PC-3 (cell line): ENCODE data around the gene P2RX3. TPM values are rescaled to one million over a fixed set of nuclear protein-coding genes. Genes with fewer than 3 reads are reported as not detected.

ENCODE experiments used
- ATAC-seq: fragments of 200-7000 bp; cut with Tn5 transposase; 2 replicates; pipeline ENCODE4 v1.9.1; 2020; ENCODE audit warnings: mild to moderate bottlenecking, moderate library complexity
- BruUV-seq: library from RNA; stranded (reverse); fragments of 400-500 nt; replicated peaks from 2 replicates; lab custom pipeline; 2021; lab: Mats Ljungman, UMichigan
- CTCF ChIA-PET: fragments of 300-600 bp; sonication (Branson Sonifier 250); formaldehyde crosslinking; loops from one replicate; lab custom pipeline; 2022; ENCODE audit warnings: antibody characterized with exemption; lab: Charles Lee
- POLR2A ChIA-PET: fragments of 300-600 bp; sonication (Branson Sonifier 250); formaldehyde crosslinking; loops from one replicate; lab custom pipeline; 2022; ENCODE audit warnings: antibody characterized with exemption; ENCODE audit not compliant: unreplicated experiment; lab: Charles Lee
- DNase-seq: peaks from one replicate; pipeline ENCODE4 v3.0.0-alpha.2; 2015
- H2AFZ ChIP-seq: fragments of 300-600 bp; sonication (generic); 2 replicates; pipeline ENCODE4 v1.6.0; 2016; ENCODE audit warnings: antibody characterized with exemption, low read length
- H3F3A ChIP-seq: fragments of 300-600 bp; sonication (generic); one replicate; pipeline ENCODE4 v1.6.0; 2017; ENCODE audit warnings: antibody characterized with exemption, low read length, control low read depth, mild to moderate bottlenecking; ENCODE audit not compliant: unreplicated experiment
- H3K27ac ChIP-seq: fragments of 300-600 bp; sonication (generic); 2 replicates; pipeline ENCODE4 v1.5.1; 2016; ENCODE audit warnings: mild to moderate bottlenecking, low read length
- H3K27me3 ChIP-seq: fragments of 300-600 bp; sonication (generic); 2 replicates; pipeline ENCODE4 v1.6.1; 2016; ENCODE audit warnings: low read length, mixed read lengths
- H3K36me3 ChIP-seq: fragments of 300-600 bp; sonication (generic); 2 replicates; pipeline ENCODE4 v1.6.1; 2016; ENCODE audit warnings: low read depth, mixed run types, low read length, mixed read lengths
- H3K4me1 ChIP-seq: fragments of 300-600 bp; sonication (generic); 2 replicates; pipeline ENCODE4 v1.5.1; 2016; ENCODE audit warnings: low read length; ENCODE audit not compliant: insufficient read depth
- H3K4me2 ChIP-seq: fragments of 300-600 bp; sonication (generic); 2 replicates; pipeline ENCODE4 v1.6.0; 2016; ENCODE audit warnings: low read length
- H3K4me3 ChIP-seq: fragments of 300-600 bp; sonication (generic); 2 replicates; pipeline ENCODE4 v1.5.1; 2016; ENCODE audit warnings: mild to moderate bottlenecking, low read length, mixed read lengths
- H3K79me2 ChIP-seq: fragments of 300-600 bp; sonication (generic); 2 replicates; pipeline ENCODE4 v1.6.1; 2017; ENCODE audit warnings: low read length, mixed read lengths
- H3K9ac ChIP-seq: fragments of 300-600 bp; sonication (generic); 2 replicates; pipeline ENCODE4 v1.6.0; 2016; ENCODE audit warnings: mild to moderate bottlenecking, low read length
- H3K9me2 ChIP-seq: fragments of 300-600 bp; sonication (generic); replicated peaks from 2 replicates; pipeline ENCODE4 v1.6.1; 2016; ENCODE audit warnings: mixed run types, low read length, mixed read lengths
- H3K9me3 ChIP-seq: fragments of 300-600 bp; sonication (generic); 2 replicates; pipeline ENCODE4 v1.6.1; 2016; ENCODE audit warnings: low read length, mixed read lengths
- H4K20me1 ChIP-seq: fragments of 300-600 bp; sonication (generic); 2 replicates; pipeline ENCODE4 v1.6.1; 2016; ENCODE audit warnings: low read length, mixed read lengths
- EZH2 ChIP-seq: fragments of 300-600 bp; sonication (generic); IDR thresholded peaks from one replicate; pipeline ENCODE4 v1.6.1; 2017; ENCODE audit warnings: antibody characterized with exemption, mild to moderate bottlenecking, low read length; ENCODE audit not compliant: unreplicated experiment
- EZH2phosphoT487 ChIP-seq: fragments of 300-600 bp; sonication (generic); IDR thresholded peaks from 2 replicates; pipeline ENCODE4 v1.6.1; 2018; ENCODE audit warnings: mild to moderate bottlenecking, antibody characterized with exemption, low read length, borderline replicate concordance
- intact Hi-C: fragments of 100-400 bp; cut with micrococcal nuclease; formaldehyde crosslinking; loops from 2 replicates; pipeline ENCODE4 v1.9.0; 2023
- total RNA-seq: library from RNA; depleted of rRNA; stranded (reverse); fragments of >200 nt; gene quantifications from 2 replicates; pipeline ENCODE4 v1.2.3, GENCODE V29; 2014
- TF ChIP-seq, protein P1 (sequence below): fragments of 300-600 bp; sonication (generic); conservative IDR thresholded peaks from 2 replicates; pipeline ENCODE4 v1.5.1; 2017; ENCODE audit warnings: antibody characterized with exemption, low read depth, mild to moderate bottlenecking, low read length

P2RX3 gene
- total RNA-seq, 1 experiment from 2014 or later, result not detected

DNA sequence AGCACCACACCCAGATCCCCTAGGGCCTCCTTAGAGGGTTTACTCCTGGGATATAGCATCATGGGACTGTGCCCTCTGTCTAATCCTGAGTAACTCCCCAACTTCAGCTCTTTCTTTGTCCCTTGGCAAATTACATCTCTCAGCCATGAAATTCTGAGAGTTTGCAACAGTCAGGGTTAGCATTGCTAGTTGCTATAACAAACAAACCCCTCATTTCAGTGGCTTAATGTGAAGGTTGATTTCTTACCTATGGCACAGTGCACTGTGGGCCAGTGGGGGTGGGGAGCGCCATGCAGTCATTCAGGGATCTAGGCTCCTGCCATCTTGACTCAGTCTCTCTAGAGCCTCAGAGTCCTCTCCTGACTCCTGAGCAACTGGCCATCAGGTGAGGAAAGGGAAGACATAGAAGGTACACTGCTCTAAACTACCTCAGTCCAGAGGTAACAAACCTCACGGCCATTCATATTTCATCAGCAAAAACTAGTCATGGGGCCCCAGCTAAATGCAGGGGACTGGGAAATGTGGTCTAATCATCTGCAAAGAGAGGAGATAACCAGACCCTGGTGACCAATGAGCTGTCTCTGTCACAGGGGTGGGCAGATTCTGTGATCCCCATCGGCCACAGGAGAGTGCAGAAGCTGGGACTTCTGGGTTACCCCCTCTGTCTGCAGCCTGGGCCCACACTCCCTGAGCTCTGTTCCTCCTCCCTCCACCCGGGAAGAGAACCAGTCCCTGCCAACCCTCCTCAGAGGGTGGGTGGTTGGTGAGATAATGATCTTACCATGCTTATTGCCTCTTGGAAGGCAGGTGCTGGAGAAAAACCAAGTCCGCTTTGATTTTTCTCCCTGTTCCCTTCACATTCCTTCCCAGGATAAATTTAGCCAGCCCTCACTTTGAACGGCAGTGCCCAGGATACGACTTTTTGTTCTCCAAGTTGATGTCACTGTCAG is 25.3 kb downstream of the P2RX3 start:
- ChIA-PET CTCF (no interaction called here), POLR2A (interaction anchor here (0.5 kb wide), 1 partner anchor 341 kb away, joined by 18 read pairs; no protein-coding TSS in a partner anchor)
- 0 out of 2 replicates have a peak, but pooled peaks cover 17% of the 10 kb centered on the region for H3K27me3 ChIP-seq
- no peaks in the 10 kb centered on the region for H3K4me1 ChIP-seq
- H3K36me3 ChIP-seq, result no peaks in the 10 kb centered on the region
- H4K20me1 ChIP-seq, result no peaks in the 10 kb centered on the region
- TF ChIP-seq EZH2, result no peak
- TF ChIP-seq, protein P1, sequence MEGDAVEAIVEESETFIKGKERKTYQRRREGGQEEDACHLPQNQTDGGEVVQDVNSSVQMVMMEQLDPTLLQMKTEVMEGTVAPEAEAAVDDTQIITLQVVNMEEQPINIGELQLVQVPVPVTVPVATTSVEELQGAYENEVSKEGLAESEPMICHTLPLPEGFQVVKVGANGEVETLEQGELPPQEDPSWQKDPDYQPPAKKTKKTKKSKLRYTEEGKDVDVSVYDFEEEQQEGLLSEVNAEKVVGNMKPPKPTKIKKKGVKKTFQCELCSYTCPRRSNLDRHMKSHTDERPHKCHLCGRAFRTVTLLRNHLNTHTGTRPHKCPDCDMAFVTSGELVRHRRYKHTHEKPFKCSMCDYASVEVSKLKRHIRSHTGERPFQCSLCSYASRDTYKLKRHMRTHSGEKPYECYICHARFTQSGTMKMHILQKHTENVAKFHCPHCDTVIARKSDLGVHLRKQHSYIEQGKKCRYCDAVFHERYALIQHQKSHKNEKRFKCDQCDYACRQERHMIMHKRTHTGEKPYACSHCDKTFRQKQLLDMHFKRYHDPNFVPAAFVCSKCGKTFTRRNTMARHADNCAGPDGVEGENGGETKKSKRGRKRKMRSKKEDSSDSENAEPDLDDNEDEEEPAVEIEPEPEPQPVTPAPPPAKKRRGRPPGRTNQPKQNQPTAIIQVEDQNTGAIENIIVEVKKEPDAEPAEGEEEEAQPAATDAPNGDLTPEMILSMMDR, result no peak
- no peak for TF ChIP-seq EZH2phosphoT487
- no peak overlapping the region for H3K9ac ChIP-seq
- no peak overlapping the region for H3K4me3 ChIP-seq
- no peak for DNase-seq
- H3K79me2 ChIP-seq, result no peaks in the 10 kb centered on the region
- H3K27ac ChIP-seq, result no peak overlapping the region
- H3K4me2 ChIP-seq, result no peak overlapping the region
- no TSS peak for BruUV-seq
- no peak overlapping the region for H2AFZ ChIP-seq
- no peaks in the 10 kb centered on the region for H3F3A ChIP-seq
- intact Hi-C loops, result no loop called here
- ATAC-seq, result no peak
- H3K9me2 ChIP-seq, result no peaks in the 10 kb centered on the region
- H3K9me3 ChIP-seq, result no peaks in the 10 kb centered on the region

DNA sequence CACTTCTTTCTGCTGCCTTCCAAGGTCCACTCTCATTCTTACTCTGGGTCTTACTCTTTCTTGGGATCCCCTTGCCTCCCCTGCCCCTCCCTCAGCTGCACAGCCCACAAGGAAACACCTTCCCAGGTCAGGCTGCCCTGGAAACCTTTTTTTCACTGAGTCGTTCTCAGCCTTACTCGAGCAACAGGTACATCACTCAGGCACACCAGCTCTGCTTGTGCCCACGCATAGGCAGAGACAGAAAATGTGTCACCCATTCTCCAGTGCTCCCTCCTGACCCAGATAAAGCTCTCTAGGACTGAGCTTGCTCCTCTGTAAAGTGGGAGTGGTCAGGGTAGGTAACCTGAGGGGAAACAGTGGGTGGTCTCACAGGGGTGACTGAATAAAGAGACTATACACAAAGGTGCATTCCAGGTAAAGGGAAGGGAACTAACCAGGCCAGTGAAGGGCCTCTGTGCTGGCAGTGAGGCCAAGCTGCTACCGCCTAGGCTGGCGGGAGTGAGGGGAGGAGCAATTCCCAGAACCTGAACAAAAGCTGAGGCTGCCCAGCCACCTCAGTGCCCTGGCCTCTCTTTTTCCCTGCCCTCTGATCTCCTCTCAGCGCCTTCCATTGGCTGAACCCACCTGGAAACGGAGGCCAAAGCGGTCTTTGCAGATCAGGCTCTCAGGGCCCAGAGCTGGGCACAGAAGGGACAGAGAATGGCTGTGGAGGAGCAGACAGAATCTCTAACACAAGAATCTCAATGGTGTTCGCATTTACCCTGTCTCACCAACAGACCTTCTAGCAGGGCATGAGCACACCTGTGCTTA is 26.9 kb downstream of the P2RX3 start:
- Histone ChIP-seq H3K27ac (no peak overlapping the region), H3K9me3 (no peaks in the 10 kb centered on the region), H4K20me1 (no peaks in the 10 kb centered on the region), H3K4me3 (no peak overlapping the region), H3K4me1 (peaks cover 4% of the 10 kb centered on the region; the same call in 1 of the 2 replicates), H3F3A (no peaks in the 10 kb centered on the region), H3K79me2 (no peaks in the 10 kb centered on the region), H3K27me3 (0 out of 2 replicates have a peak, but pooled peaks cover 17% of the 10 kb centered on the region), H3K9me2 (no peaks in the 10 kb centered on the region), H3K9ac (no peak overlapping the region), H2AFZ (no peak overlapping the region), H3K36me3 (no peaks in the 10 kb centered on the region), H3K4me2 (no peak overlapping the region)
- TF ChIP-seq EZH2 (no peak), EZH2phosphoT487 (no peak)
- TF ChIP-seq, protein P1, result no peak
- BruUV-seq, result no TSS peak
- POLR2A ChIA-PET, result no interaction called here
- ATAC-seq, result no peak
- intact Hi-C loops, result no loop called here
- no peak for DNase-seq
- CTCF ChIA-PET, result no interaction called here
